GM12801 (cell line): Measurements from ENCODE around the gene PLCB4.

Experiments
- CTCF ChIP-seq: IDR thresholded peaks from one replicate; pipeline ENCODE4 v1.5.1; 2011; ENCODE audit warnings: control low read depth; ENCODE audit not compliant: insufficient read length; ENCODE audit errors: extremely low read depth

Gene PLCB4

GRCh38 chr20:9360431-9360830 lies 291.5 kb downstream of the PLCB4 start:
- TF ChIP-seq CTCF = no peak

GRCh38 chr20:9363673-9364072 lies 294.8 kb downstream of the PLCB4 start:
- TF ChIP-seq CTCF = no peak

- TF ChIP-seq CTCF = no peak
These were observed 298.4 kb downstream of the PLCB4 start for GRCh38 chr20:9367328-9367727.

GRCh38 chr20:9367746-9368145 lies 298.9 kb downstream of the PLCB4 start:
- TF ChIP-seq CTCF = no peak

- no peak for TF ChIP-seq CTCF
These were observed 300.0 kb downstream of the PLCB4 start for GRCh38 chr20:9368893-9369292.

GRCh38 chr20:9369557-9369956 lies 300.7 kb downstream of the PLCB4 start:
- no peak for TF ChIP-seq CTCF

- TF ChIP-seq CTCF = no peak
These were observed 305.2 kb downstream of the PLCB4 start for GRCh38 chr20:9374072-9374471.

GRCh38 chr20:9374480-9374879 lies 305.6 kb downstream of the PLCB4 start:
- no peak for TF ChIP-seq CTCF
